ENCODE results near the gene TMBIM1. TPM values are rescaled to one million over a fixed set of nuclear protein-coding genes. Genes with fewer than 3 reads are reported as not detected.

Gene TMBIM1
- total RNA-seq, 1 experiment from 2014 or later: 91.0 TPM

- Histone ChIP-seq H3K9ac (ENCODE audit: low read length) (no peak overlapping the region), H3K27ac (ENCODE audit: low read depth, low read length) (no peak overlapping the region), H3K79me2 (ENCODE audit: insufficient read depth, low read length) (no peaks in the 10 kb centered on the region), H3K27me3 (ENCODE audit: insufficient read depth, low read length) (no peaks in the 10 kb centered on the region), H3K9me2 (ENCODE audit: insufficient read depth) (no peaks in the 10 kb centered on the region), H3K4me3 (replicated peaks in 1 of 2; ENCODE audit: low read depth in 1 of 2, low read length in 2 of 2) (no peak overlapping the region), H3K4me1 (ENCODE audit: control insufficient read depth in 1 of 2, insufficient read depth in 2 of 2, low read length in 2 of 2) (no peaks in the 10 kb centered on the region), H2AFZ (ENCODE audit: low read depth, low read length, poor library complexity, severe bottlenecking) (no peak overlapping the region), H3K36me3 (ENCODE audit: control insufficient read depth in 1 of 2, insufficient read depth in 2 of 2, low read length in 2 of 2) (no peaks in the 10 kb centered on the region), H3K4me2 (ENCODE audit: low read length) (no peak overlapping the region), H4K20me1 (ENCODE audit: insufficient read depth) (no peaks in the 10 kb centered on the region), H3K9me3 (ENCODE audit: control insufficient read depth in 1 of 2, insufficient read depth in 1 of 2, low read depth in 1 of 2, low read length in 2 of 2) (no peaks in the 10 kb centered on the region)
- ChIA-PET RAD21 (ENCODE audit: low non-redundant PET in 1 of 2, low total read pairs in 2 of 2, uncharacterized antibody in 2 of 2, unreplicated experiment in 2 of 2) (no interaction called here), POLR2A (no interaction called here), CTCF (no interaction called here)
- DNase-seq (ENCODE audit: low read depth, low spot score): no peak
- intact Hi-C loops (cut with micrococcal nuclease): no loop called here
- TF ChIP-seq YY1 (IDR thresholded peaks at IDR 0.05; ENCODE audit: extremely low read depth, insufficient replicate concordance, low read depth, low read length): no peak
- no peak for TF ChIP-seq MAX (IDR thresholded peaks at IDR 0.05)
- TF ChIP-seq SP1 (IDR thresholded peaks at IDR 0.05; ENCODE audit: low read depth): no peak
- no peak for TF ChIP-seq EZH2phosphoT487 (IDR thresholded peaks at IDR 0.05; ENCODE audit: borderline replicate concordance)
- no peak for TF ChIP-seq EZH2 (IDR thresholded peaks at IDR 0.05)
- TF ChIP-seq SRF (IDR thresholded peaks at IDR 0.05; ENCODE audit: low read depth): no peak
- TF ChIP-seq RAD21 (IDR thresholded peaks at IDR 0.05; ENCODE audit: low read depth): no peak
- no peak for TF ChIP-seq ZNF274 (IDR thresholded peaks at IDR 0.05; ENCODE audit: low read depth, low read length)
- no peak for TF ChIP-seq REST (IDR thresholded peaks at IDR 0.05; ENCODE audit: low read depth)
- TF ChIP-seq TCF7L2 (IDR thresholded peaks at IDR 0.05; ENCODE audit: borderline replicate concordance, extremely low read depth, insufficient read depth, insufficient read length): no peak
- TF ChIP-seq EGR1 (IDR thresholded peaks at IDR 0.05; ENCODE audit: low read depth): no peak
- no peak for TF ChIP-seq ZBTB33 (IDR thresholded peaks at IDR 0.05; ENCODE audit: extremely low read depth, insufficient replicate concordance, low read length)
- no peak for TF ChIP-seq POLR2A (IDR thresholded peaks at IDR 0.05; ENCODE audit: borderline replicate concordance, extremely low read depth, insufficient read depth, insufficient read length)
- TF ChIP-seq FOSL1 (IDR thresholded peaks at IDR 0.05; ENCODE audit: low read depth): no peak
- no peak for TF ChIP-seq JUND (IDR thresholded peaks at IDR 0.05)
- BruUV-seq (replicated peaks): no TSS peak
- ATAC-seq: no peak
These were observed 37.7 kb upstream of the TMBIM1 start for GRCh38 chr2:218329826-218330593.
